ENCODE measurements around the gene HOGA1.

DNA sequence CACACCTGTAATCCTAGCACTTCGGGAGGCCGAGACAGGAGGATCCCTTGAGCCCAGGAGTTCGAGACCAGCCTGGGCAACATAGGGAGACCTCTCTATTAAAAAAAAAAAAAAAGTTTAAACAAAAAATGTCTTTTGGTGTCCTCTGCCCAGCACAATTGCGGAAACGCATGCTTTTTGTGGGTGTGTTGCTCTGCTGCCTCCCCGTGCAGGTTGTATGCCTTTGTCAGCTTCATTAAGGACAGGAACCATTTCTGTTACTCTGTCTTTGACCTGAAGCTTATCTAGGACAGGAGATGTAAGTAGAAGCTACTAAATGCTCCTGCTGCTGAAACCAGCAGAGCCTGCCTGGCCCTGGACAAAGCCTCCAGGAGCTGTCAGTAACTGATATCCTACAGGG lies 32.9 kb upstream of the HOGA1 start:
- TF ChIP-seq EZH2phosphoT487 (IDR thresholded peaks at IDR 0.05; ENCODE audit: low read depth, severe bottlenecking, unreplicated experiment) (no peak), CTCF (IDR thresholded peaks at IDR 0.05; ENCODE audit: poor library complexity) (no peak)

Measured in hepatocyte (in vitro differentiated cells).